Activated naive CD4-positive, alpha-beta T cell (primary cell): ENCODE results near the gene STXBP5L.
"Not testable (repeated sequence)": the region's sequence is repeated elsewhere in the genome, so short reads cannot be mapped to it uniquely, and the experiment has no call there.

Experiments used
- DNase-seq, 4 experiments: peaks; one replicate each; lab custom pipeline; 2025; lab: John Stamatoyannopoulos, UW

STXBP5L gene

DNA sequence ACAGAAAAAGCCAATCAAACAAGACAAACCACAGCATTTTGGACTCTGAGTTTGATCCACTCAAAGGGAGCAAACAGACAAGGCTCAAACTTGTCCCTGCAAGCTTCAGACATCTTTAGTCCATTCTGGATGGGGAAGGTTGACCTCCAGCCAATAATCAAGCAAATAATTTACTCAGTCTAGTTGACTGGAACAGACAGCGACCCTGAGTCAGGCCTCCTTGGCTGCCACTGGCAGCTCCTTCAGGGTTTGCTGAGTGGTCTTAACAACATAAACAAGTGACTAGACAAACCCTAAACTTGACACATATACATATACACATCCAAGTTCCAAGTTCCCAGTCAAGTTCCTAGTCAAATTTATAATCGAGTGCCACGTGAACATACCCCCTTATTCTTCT is 323.9 kb downstream of the STXBP5L start:
- no peak for DNase-seq

DNA sequence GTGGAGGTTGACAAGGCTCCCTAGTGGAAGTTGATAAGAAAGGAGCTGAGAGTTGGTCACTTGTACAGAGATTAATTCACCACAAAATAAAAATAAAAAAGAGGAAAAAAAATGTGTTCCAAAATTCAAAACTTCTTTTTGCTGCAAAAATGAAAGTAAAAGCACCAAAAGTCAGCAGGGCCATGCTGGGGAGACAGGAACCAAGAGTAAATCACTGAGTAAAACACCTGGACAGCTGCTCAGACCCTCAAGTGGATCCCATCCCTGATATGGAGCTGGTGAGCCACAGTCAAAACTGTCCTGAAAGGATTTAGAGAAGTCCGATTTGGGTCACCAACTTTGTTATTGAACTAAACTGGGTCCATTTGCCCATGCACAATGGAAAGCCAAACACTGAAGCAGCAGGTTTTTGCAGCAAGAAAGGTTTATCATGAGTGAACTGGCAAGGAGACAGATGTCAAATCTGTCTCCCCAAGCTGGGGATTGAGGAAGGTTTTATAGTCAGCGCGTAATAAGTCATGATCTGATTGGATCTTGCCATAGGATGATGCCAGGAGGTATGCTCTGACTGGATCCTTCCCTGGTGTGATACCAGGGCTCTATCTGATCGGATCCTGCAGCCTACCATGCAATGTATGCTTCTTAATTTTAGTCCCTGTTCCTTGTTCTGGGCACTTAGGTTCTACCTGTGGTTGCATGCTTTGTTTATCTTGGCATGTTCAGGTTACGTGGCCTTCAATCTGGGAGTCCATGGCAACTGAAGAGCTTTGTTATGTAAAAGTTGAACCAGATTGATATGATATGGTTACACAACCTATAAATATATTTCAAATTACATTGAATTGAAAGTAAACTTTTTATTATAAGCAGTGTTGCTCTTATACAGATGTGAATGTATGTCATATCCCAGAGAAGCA is 324.6 kb downstream of the STXBP5L start:
- no peak for DNase-seq

DNA sequence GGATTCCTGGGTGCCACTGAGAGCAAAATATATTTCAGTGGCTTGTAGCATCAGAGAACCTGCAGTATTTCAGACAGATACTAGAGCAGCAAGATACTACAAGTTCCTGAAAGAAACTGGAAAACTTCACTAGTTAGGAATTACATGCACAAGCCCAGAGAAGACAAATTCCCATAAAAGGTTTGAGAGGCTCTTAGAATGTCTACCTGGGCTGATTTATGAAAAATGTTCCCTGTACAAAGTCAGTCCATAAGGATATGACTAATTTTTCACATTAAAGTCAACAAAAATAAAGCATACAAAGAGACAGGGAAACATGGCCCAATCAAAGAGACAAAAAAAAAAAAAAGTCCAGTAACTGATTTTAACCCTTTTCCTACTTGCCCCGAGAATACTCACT is 335.2 kb downstream of the STXBP5L start:
- DNase-seq, result no peak

DNA sequence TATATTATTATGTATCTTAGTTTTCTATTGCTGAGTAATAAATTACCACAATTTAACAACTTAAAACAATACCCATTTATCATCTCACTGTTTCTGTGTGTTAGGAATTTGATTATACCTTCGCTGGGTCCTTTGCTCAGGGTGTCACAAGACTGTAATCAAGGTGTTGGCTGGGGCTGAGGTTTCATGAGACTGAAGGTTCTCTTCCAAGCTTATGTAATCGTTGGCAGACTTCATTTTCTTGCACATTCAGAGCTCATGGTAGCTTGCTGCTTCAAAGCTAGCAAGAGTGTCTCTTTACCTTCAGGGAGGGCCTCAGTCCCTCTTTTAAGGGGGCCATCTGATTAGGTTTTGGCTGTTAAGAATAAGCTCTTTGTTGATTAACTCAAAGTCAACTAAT is 344.7 kb downstream of the STXBP5L start:
- no peak for DNase-seq

DNA sequence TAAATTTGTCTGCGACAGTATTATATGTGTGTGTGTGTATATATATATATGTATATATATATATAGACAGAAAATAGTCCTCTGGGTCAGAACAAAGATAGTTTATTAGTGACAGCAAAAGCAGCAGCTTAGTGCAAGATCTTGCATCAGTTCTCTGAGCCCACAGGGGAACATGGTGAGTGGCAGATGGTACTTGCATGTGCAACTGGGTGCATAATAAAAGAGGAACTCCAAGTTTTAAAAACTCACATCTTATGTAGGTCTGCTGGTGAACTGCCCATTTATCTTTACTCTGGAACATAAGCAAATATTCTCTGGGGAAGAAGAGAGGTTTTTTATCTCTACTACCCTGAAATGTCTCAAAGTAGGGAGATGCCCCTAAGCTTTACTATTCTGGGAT is 361.4 kb downstream of the STXBP5L start:
- no peak for DNase-seq

DNA sequence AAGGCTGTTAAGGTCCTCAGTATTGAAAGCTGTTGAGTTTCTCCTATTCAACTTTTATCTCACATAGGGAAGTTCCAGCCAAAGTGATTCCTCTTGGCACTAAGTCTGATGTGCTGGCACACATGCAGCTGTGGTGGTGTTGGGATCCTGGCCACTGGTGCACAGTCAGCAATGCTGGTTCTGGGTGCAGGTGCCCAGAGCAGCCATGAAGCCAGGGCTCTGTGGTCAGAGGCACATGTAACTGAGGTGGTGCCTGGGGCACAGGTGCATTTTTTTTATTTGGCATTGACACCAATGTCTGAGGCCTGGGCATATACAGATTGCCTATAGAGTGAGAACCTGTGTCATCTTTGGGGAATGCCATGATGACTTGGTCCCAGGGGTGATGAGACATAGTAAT is 366.4 kb downstream of the STXBP5L start:
- DNase-seq, result no peak

DNA sequence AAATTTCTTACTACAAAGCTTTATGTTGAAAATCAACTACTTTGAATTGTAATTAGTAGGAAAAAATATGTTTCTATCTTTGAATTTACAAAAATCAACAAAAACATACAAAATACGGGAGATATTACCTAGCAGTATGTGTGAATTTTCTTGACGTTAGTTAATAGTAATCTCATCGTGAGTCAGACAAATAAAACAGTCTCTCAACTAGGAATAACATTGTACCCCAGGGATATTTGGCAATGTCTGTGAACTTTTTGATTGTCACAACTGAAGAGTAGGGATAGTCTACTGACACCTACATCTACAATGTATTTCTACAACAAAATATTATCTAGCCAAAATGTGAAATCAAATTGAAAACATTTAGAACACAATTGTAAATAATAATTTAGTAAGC is 387.4 kb downstream of the STXBP5L start:
- DNase-seq, result no peak

DNA sequence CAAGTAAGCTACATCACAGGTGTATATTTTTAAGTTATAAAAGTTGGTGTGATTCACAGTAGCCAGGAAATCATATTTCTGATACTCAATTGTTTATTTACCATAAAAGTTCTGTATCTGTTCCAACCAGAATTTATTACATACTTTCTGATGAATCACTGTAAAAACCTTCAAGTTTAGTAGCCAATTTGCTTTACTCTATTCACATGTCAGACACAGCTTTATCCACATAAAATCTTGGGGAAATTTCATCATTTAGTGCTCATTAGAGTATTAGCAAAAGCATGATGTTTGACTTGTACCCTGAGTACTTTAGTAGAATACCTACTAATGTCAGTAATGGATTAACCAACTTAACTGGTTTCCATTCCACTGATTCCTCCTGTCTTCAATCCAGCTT is 388.0 kb downstream of the STXBP5L start:
- no peak for DNase-seq

DNA sequence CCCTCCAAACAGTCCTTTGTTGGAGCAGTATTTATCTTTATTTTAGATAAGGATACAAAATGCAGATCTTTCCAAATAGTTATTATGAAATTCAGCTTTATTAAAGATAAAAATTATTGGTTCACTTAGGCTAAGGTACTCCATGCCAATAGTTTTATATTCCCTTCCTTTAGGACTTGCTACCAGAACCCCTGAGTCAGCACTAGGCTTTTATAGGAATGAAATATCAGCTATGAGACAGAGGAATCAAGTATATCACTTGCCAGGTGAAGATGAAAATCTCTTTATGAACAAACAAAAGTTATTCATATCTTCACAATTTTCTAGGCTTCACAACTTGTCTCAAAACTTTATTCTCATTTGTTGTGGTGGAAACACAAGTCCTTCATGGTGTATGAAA is 416.3 kb downstream of the STXBP5L start:
- DNase-seq, result no peak

DNA sequence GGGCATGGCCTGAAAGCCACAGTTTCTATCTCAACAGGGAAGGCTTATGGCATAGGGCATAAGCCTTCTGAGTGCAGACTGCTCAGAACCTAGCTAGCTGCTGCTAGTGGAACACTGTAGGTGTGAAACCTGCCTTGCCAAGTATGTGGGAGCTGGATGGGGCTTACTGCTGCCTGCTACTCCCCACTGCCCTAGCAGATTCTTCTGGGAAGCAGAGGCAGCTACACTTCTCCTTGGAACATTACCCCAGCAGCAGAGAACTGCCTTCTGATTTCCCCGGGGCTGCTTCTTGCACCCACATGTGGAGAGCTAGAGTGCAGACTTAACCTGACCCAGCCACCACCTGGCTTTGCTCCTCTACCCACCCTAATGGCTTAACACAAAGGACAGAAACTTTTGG is 422.1 kb downstream of the STXBP5L start:
- no peak for DNase-seq

DNA sequence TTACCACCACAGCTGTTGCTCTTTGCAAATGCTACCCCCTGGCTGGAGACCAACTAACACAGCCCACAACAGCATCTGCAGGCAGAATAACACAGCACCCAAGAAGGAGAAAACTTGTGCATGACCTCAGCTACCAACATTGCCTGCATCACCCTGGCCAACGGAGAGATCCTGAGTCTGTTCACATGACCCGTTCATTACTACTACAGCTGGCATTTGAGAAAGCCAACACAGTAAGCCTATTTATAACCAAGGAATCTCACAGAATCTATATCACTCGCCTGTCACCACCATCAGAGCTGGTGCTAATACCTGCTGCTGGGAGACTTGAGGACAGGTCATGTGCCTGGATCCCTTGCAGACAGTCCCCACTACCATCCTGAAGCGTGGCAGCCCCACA is 422.6 kb downstream of the STXBP5L start:
- DNase-seq, result no peak

DNA sequence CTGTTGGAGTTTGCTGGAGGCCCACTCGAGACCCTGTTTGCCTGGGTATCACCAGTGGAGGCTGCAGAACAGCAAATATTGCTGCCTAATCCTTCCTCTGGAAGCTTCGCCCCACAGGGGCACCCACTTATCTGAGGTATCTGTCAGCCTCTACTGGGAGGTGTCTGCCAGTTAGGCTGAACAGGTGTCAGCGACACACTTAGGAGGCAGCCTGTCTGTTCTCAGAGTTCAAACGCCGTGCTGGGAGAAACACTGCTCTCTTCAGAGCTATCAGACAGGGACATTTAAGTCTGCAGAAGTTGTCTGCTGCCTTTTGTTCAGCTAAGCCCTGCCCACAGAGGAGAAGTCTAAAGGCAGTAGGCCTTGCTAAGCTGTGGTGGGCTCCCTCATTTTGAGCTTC is 448.0 kb downstream of the STXBP5L start:
- DNase-seq, result not testable (repeated sequence)

DNA sequence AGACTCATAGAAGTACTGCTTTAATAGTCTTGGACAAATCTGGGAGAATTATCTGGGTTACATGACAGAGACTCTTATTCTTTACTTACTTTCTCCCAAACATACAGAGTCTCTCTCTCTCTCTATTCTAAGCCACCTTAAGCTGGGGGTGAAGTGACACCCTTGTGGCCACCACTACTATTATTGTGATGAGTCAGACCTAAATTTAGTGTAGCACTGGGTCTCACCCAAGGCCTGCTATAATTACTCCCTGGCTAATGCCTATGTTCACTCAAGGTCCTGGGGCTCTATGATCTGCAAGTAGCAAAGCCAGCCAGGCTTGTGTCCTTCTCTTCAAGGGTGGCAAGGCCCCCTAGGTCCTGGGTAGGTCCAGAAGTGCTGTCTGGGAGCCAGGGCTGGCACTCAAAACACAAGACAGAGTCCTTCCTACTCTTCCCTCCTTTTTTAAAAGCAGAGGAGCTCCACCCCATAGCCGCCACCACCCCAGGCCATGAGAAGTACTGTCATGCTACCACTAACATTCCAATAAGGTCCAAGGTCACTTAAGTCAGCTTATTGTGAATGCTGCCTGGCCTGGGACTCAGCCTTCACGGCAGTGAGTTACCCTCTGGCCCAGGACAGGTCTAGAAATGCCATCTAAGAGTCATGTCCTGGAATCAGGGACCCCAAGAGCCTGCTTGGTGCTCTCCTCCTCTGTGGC is 454.2 kb downstream of the STXBP5L start:
- no peak for DNase-seq

DNA sequence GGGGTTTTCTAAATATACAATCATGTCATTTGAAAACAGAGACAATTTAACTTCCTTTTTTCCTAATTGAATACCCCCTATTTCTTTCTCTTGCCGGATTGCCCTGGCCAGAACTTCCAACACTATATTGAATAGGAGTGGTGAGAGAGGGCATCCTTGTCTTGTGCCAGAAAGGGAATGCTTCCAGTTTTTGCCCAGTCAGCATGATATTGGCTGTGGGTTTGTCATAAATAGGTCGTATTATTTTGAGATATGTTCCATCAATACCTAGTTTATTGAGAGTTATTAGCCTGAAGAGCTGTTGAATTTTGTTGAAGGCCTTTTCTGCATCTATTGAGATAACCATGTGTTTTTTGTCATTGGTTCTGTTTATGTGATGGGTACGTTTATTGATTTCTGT is 480.3 kb downstream of the STXBP5L start:
- not testable (repeated sequence) for DNase-seq

DNA sequence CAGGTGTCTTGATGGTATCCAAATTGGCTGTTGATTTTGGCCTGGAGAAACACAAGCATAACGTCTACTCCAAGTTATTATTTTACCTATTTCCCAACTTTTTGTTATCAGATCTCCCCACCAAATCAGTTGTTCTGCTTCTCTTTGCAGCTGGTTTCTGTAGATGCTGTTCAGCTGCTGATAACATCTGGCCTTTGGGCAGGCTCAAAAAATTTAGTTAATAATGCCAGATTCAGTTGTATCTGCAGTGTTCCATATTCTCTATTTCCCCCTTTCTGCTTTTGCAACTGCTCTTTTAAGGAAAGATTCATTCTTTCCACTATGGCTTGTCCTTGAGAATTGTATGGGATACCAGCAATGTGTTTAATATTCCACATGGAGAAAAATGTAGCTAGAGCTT is 488.0 kb downstream of the STXBP5L start:
- not testable (repeated sequence) for DNase-seq

DNA sequence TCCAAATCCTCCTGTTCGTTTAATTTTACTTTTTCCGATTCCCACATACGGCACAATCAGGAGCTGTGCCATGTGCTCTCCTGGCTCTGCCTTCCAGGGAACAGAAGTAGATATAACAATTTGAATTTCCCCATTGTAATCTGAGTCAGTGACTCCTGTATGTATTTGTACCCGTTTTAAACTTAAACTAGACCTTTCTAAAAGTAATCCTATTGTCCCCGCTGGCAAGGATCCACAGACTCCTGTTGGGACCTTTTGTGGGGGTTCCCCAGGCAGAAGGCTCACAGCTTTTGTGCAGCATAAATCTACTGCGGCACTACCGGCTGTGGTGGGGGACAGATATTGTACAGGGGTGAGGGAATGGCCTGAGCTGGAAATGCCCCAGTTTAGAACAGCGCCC is 490.0 kb downstream of the STXBP5L start:
- DNase-seq, result not testable (repeated sequence)

DNA sequence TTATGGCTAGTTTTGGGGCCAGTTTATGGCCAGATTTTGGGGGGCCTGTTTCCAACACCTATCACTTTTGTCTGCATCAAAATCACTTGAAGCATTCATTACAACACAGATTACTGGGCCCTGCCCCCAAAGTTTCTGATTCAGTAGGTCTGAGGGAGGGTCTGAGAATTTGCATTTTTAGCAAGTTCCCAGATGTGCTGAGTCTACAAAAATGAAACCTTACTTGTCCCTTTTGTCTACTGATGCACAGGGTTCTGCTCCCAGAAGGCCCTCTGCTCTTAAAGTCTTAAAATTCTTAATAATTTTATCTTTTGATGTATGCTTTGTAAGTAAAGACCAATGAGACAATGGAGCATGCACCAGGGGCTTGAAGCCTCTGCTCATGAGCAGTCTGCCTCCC is 491.8 kb downstream of the STXBP5L start:
- DNase-seq, result no peak

DNA sequence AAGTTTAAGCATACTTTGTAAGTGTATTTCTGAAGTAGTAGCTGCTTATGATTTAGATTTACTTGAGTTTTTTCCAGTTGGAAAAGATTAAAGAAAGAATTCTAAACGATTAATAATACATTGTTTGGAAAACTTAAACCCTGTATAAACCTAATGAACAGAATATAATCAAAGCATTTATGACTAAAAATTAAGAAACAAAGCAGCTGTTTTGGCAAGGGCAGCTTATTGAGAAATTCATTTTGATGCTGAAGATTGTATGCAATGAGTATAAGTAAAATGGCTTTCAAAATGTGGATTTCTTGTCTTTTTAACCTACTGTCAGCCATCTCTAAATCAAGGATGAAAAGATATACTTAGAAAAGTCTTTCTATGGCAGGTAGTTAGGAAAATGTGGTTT is 497.6 kb downstream of the STXBP5L start:
- no peak for DNase-seq

DNA sequence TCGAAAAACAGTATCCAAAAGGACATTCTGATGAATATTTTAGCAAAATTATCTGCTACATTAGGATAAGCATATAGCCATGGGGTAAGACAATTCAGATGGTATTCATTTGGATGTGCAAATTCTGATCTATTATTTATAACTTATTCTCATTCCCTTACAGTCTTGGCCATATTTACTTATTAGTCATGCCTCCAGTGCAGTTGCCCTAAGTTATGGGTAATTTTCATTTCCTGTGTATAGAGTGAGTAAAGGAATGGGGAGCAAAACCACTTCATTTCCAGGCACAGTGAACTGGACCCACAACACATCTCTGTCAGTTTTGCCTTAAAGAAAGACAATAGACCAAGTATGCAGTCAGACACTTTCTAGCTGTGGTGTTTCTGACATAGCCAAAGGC is 503.5 kb downstream of the STXBP5L start:
- DNase-seq, result no peak

DNA sequence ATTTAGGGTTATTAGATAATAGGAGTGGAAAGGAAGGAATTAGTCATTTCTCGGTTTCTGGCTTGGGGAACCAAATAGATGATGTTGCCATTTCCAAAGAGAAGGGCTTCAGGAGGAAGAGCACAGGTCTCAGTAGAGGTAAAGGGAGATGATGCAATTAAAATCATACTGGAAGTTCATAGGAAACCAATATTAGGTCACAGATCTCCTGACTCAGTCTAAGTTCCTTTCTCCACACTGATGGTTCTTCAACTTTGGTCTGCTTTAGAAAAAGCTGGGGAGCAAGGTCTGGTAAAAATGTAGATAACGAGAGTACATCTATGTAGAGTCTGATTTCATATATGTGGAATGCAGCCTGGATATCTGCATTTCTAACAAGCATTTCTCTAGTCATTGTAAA is 506.9 kb downstream of the STXBP5L start:
- no peak for DNase-seq

DNA sequence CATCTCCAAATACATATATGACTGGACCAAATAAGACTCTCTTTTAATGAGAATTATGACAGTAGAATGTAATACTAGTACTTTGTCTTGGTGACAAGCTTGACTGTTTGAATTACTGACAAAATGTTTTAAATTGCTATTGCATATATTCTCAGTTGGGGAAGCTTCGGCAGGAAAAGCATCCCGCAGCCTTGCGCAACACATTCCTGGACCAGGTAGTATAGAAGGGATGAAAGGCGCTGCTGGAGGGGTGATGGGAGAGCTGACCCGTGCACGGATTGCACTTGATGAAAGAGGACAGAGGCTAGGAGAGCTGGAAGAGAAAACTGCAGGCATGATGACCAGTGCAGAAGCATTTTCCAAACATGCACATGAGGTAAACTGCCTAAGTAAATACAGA is 510.2 kb downstream of the STXBP5L start:
- no peak for DNase-seq

DNA sequence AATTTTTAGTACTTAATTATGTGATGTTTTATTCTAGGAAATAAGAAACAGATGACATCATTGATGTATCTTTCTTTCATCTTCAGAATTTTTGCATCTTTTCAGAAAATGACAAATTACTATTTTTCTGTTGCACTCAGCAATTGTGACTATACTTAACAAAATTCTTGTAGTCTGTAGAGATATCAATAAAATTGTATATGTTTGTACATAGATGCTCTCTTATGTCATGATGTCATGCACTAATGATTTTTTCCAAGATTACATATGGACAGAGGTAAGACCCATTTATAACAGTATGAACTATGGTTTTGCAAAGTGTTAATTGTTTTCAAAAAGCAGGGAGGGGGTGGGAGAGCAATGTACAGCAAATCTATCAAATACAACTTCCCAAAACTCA is 516.5 kb downstream of the STXBP5L start:
- no peak for DNase-seq

DNA sequence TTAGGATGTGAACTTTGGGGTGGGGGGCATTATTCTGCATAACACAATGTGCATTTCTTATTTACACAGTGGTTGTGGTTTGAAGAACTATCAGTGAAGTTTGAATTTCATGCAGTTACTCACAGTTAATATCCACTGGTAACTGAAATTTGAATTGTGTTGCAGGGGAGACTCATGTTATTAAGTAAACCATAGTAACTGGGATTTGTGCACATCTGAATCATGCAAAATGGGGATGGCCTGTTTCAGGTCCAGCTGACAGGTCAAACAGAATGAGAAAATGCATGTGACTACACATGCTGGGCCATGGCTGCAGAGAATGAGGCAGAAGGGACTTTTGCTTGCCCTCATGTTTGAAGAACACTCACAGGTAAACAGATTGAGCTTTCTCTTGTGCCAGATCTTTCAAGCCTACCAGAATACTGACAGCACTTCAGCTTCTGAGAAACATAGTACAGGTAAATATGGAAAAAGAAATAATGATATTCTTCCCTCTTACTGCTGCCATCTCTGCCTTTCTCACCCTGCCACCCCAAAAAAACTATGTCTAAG is 522.7 kb downstream of the STXBP5L start:
- no peak for DNase-seq
